Measurements from ENCODE around the gene JKAMP.
A peak's percentile ranks its signal among the peaks of the same experiment; 100 is the strongest.

Gene JKAMP

GRCh38 chr14:59481407-59481806 is 2.9 kb upstream of the JKAMP start:
- DNase-seq (ENCODE audit: low read depth): no peak

- peak; percentile 92 for DNase-seq (ENCODE audit: low read depth)
Observed at GRCh38 chr14:59481871-59482540, 2.3 kb upstream of the JKAMP start.

GRCh38 chr14:59482541-59483331 is 1.6 kb upstream of the JKAMP start:
- peak; percentile 88 for DNase-seq (ENCODE audit: low read depth)

DNA sequence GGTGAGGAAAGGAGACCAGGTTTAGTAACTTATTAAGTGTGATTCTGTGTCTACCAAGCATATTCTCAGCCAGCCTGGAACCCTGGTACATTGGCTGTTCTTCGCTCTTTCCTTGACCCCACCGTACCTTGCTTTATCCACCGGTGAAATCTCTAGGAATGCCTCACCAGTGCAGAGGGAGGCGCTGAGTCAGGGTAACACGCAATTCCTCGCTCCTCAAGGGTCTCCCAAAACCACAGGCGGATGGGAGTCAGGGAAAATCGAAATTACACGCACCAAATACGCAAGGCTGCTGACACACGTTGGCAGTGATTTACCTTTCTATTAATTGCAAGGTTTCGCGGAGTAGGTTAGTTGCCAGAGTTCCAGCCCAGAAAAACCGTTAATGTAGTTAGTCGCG is 954 bp upstream of the JKAMP start:
- peak; percentile 6 for DNase-seq (ENCODE audit: low read depth)

DNA sequence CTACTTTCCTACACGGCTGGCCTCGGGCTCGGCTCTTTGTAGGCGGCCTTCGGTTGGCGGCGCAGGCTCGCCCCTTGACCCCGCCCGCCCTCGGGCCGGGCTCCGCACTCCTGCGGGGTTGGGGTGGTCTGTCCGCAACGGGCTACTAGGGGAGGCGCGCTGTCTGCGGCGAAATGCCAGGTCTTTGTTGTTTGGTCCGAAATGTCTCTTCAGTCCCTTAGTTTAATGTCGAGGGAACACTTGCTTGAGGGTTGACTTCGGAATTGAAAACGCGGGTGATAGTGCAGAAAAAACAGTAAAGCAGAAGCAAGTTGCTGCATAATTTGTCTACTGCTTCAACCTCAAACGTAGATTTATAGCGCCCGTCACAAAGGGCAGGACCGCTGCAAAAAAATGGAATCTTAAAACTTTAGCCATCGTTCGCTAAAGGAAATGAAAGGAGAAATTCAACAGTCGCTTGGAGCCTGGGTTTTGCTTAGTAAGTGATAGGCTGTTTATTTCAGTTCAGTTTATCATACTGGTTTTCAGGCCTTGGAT is 390 bp downstream of the JKAMP start:
- DNase-seq (ENCODE audit: low read depth): no peak

GRCh38 chr14:59490756-59491155 is 6.4 kb downstream of the JKAMP start:
- no peak for DNase-seq (ENCODE audit: low read depth)

DNA sequence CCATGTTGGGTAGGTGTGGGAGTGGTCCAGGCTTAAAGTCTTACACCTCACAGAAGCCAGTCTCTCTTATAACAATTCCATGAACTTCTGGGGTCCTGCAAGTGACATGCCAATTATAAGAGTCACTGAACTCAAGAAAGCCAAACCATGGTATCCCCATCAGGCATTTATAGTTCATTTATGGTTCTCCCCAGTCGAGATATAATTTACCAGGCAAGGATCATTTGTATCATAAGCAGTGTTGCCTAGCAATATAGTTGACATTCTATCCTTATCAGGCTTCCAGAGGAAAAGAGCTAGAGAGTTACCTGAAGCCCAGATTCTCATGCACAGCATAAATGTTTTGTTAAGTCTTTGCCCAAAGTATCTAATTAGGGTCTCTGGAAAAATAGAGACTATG is 8.1 kb downstream of the JKAMP start:
- DNase-seq (ENCODE audit: low read depth): no peak

- no peak for DNase-seq (ENCODE audit: low read depth)
Observed at GRCh38 chr14:59500732-59501131, 16.4 kb downstream of the JKAMP start.

DNA sequence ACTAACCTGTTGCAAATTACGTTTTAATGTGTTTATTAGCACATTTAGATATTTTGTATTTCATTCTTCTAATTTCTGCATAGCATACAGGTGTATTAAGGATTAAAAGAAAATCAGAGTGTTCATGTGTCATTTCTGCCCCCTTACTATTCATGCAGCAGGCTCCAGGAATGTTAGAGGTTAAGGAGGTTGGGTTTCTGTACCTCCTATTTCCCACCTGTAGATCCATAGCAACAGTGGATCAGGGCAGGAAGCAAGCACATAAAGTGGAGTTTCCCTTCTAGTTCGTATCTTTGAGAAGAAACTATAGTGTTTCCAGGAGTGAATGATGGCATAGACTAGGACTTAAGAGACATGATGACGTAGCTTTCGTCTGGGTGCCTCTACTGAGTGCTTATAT is 18.9 kb downstream of the JKAMP start:
- no peak for DNase-seq (ENCODE audit: low read depth)

- peak; percentile 26 for DNase-seq (ENCODE audit: low read depth)
Observed at GRCh38 chr14:59507063-59507751, 22.9 kb downstream of the JKAMP start.

DNA sequence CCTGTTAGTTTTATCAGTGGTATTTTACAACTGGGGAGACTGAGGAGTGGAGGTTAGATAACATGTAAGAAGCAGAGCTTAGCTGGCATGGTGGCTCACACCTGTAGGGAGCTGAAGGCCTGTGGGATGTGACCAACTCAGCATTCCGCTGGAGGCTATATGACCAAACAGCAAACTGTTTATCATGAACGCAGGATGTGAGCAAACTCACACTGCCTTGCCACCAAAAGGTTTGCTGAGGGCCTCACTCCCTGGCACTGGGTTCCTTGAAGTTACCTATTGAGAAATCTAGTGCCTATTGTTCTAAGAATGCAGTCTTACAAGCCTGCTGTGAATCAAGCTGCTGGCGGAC is 23.4 kb downstream of the JKAMP start:
- DNase-seq (ENCODE audit: low read depth): no peak

- no peak for DNase-seq (ENCODE audit: low read depth)
Observed at GRCh38 chr14:59509101-59509500, 24.8 kb downstream of the JKAMP start.

- no peak for DNase-seq (ENCODE audit: low read depth)
Observed at GRCh38 chr14:59510001-59510400, 25.7 kb downstream of the JKAMP start.

DNA sequence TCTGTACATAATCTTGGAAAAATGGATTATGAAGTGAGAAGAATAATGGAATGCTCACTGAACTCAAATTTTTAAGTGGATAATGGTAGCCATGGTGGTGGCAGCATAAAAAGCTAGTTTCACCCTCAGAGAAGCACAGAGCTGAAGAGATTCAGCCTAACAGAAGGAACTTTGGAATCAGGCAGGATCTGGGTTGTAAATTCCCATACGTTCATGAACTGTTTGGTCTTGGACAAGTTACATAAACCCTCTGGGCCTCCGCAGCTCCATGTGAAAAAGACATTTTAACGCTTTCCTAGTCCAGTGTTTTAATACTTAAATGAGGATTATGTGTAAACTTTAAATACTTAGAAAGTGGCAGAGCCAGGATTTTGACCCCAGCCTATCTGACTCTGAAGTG is 26.6 kb downstream of the JKAMP start:
- DNase-seq (ENCODE audit: low read depth): no peak

- no peak for DNase-seq (ENCODE audit: low read depth)
Observed at GRCh38 chr14:59511916-59512575, 27.7 kb downstream of the JKAMP start.

DNA sequence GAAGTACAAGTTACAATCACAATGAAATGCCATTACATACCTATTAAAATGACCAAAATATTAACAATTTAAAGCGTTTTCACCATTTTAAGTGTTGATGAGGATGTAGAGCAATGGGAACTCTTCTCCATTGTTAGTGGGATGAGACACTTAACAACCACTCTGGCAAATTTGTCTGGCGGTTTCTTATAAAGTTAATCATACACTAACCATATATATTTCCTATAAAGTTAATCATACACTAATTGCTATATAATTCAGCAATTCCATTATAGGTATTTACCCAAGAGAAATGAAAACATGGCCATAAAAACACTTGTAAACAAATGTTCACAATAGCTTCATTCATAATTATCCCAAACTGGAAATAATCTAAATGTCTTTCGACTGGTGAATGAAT is 35.9 kb downstream of the JKAMP start:
- no peak for DNase-seq (ENCODE audit: low read depth)

GRCh38 chr14:59529189-59529588 is 44.9 kb downstream of the JKAMP start:
- DNase-seq (ENCODE audit: low read depth): no peak

- DNase-seq (ENCODE audit: low read depth): no peak
Observed at GRCh38 chr14:59530349-59530748, 46.0 kb downstream of the JKAMP start.

DNA sequence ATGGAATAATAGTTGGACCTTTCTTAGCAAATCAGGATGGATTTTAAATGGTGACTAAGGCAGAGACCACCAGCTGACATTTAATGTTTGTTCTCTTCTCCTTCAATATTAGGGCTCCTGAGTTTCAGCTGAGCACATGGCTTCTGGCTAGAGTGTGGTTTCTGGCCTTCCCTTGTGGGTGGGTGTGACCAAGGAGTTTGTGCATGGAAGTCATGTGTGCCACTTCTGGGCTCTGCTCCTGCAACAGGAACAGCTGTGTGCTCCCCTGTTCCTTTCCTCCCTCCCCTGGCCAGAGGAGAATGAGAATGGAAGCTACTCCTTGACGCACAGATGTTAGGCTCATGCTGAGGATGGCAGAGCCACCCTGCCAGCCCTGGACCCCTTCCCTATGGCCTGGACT is 48.1 kb downstream of the JKAMP start:
- no peak for DNase-seq (ENCODE audit: low read depth)

- DNase-seq (ENCODE audit: low read depth): no peak
Observed at GRCh38 chr14:59534361-59534987, 50.2 kb downstream of the JKAMP start.

- no peak for DNase-seq (ENCODE audit: low read depth)
Observed at GRCh38 chr14:59537476-59537875, 53.2 kb downstream of the JKAMP start.

- no peak for DNase-seq (ENCODE audit: low read depth)
Observed at GRCh38 chr14:59538936-59539335, 54.6 kb downstream of the JKAMP start.
